Uterus (tissue), 2 donors: ENCODE measurements around the gene HMCN1.

Experiments used
- CTCF ChIP-seq, 4 experiments: fragments of 200-600 bp in 2 of 4; fragments of 450-650 bp in 2 of 4; sonication (generic) in 2 of 4; IDR thresholded peaks; one replicate each; pipeline ENCODE4 v1.5.1; 2016 to 2019; ENCODE audit warnings: antibody characterized with exemption in 4 of 4, mild to moderate bottlenecking in 2 of 4, moderate library complexity in 1 of 4
- POLR2A ChIP-seq, 2 donors: fragments of 450-650 bp; IDR thresholded peaks; one replicate each; pipeline ENCODE4 v1.6.1; 2016; ENCODE audit warnings: antibody characterized with exemption in 2 of 2, mild to moderate bottlenecking in 1 of 2, moderate library complexity in 1 of 2

GRCh38 chr1:185843297-185843869 lies 109.2 kb downstream of the HMCN1 start:
- no peak for TF ChIP-seq POLR2A (IDR thresholded peaks at IDR 0.05)
- no peak for TF ChIP-seq CTCF (IDR thresholded peaks at IDR 0.05)
